H9 (cell line): ENCODE data around the gene DMRTB1. TPM values are rescaled to one million over a fixed set of nuclear protein-coding genes. Genes with fewer than 3 reads are reported as not detected.

ENCODE experiments used
- DNase-seq: peaks from one replicate; pipeline ENCODE4 v3.0.0-alpha.2; 2017
- H2AFZ ChIP-seq: one replicate; pipeline ENCODE4 v1.6.1; 2013; ENCODE audit warnings: mild to moderate bottlenecking, low read length, control low read depth, moderate library complexity
- H2AK5ac ChIP-seq: 2 replicates; pipeline ENCODE4 v1.6.1; 2013; ENCODE audit warnings: low read length, control low read depth, mixed read lengths; ENCODE audit not compliant: insufficient read length
- H2BK120ac ChIP-seq: one replicate; pipeline ENCODE4 v1.6.1; 2013; ENCODE audit warnings: low read depth, mild to moderate bottlenecking, low read length, control low read depth, inconsistent platforms; ENCODE audit not compliant: poor library complexity, severe bottlenecking
- H2BK12ac ChIP-seq: 2 replicates; pipeline ENCODE4 v1.6.1; 2013; ENCODE audit warnings: low read length, control low read depth, mixed read lengths, low read depth; ENCODE audit not compliant: insufficient read length
- H2BK15ac ChIP-seq: 2 replicates; pipeline ENCODE4 v1.6.1; 2013; ENCODE audit warnings: low read depth, low read length, control low read depth
- H2BK20ac ChIP-seq: one replicate; pipeline ENCODE4 v1.6.1; 2013; ENCODE audit warnings: low read depth, mild to moderate bottlenecking, low read length, control low read depth, inconsistent platforms; ENCODE audit not compliant: poor library complexity, severe bottlenecking
- H2BK5ac ChIP-seq: 2 replicates; pipeline ENCODE4 v1.6.1; 2013; ENCODE audit warnings: low read length, control low read depth, mixed read lengths; ENCODE audit not compliant: insufficient read length
- H3K14ac ChIP-seq: 2 replicates; pipeline ENCODE4 v1.6.1; 2013; ENCODE audit warnings: low read length, control low read depth; ENCODE audit not compliant: insufficient read depth
- H3K18ac ChIP-seq: 2 replicates; pipeline ENCODE4 v1.6.1; 2013; ENCODE audit warnings: low read depth, mild to moderate bottlenecking, mixed read lengths, low read length, control low read depth; ENCODE audit not compliant: insufficient read length
- H3K23ac ChIP-seq: 2 replicates; pipeline ENCODE4 v1.6.1; 2013; ENCODE audit warnings: low read length, control low read depth, mixed read lengths, low read depth; ENCODE audit not compliant: insufficient read length
- H3K23me2 ChIP-seq: 2 replicates; pipeline ENCODE4 v1.6.1; 2013; ENCODE audit warnings: low read depth, mild to moderate bottlenecking, mixed read lengths, low read length, control low read depth; ENCODE audit not compliant: insufficient read length, poor library complexity, severe bottlenecking
- H3K27ac ChIP-seq: 2 replicates; pipeline ENCODE4 v1.5.1; 2013; ENCODE audit warnings: low read length, control low read depth, mixed read lengths, low read depth; ENCODE audit not compliant: insufficient read length
- H3K27me3 ChIP-seq: 2 replicates; pipeline ENCODE4 v1.6.1; 2013; ENCODE audit warnings: low read length, control low read depth, inconsistent platforms; ENCODE audit not compliant: insufficient read depth
- H3K4ac ChIP-seq: 2 replicates; pipeline ENCODE4 v1.6.1; 2013; ENCODE audit warnings: low read depth, mild to moderate bottlenecking, control low read depth, inconsistent platforms, low read length, moderate library complexity
- H3K4me1 ChIP-seq: 2 replicates; pipeline ENCODE4 v1.6.1; 2013; ENCODE audit warnings: low read length, control low read depth, inconsistent platforms; ENCODE audit not compliant: insufficient read depth
- H3K4me2 ChIP-seq: 2 replicates; pipeline ENCODE4 v1.6.1; 2013; ENCODE audit warnings: low read length, control low read depth, mixed read lengths; ENCODE audit not compliant: insufficient read length, insufficient read depth
- H3K56ac ChIP-seq: 2 replicates; pipeline ENCODE4 v1.6.1; 2013; ENCODE audit warnings: low read depth, mild to moderate bottlenecking, mixed read lengths, low read length, control low read depth; ENCODE audit not compliant: insufficient read length
- H3K79me1 ChIP-seq: 2 replicates; pipeline ENCODE4 v1.6.1; 2013; ENCODE audit warnings: low read depth, mild to moderate bottlenecking, moderate library complexity, low read length, control low read depth, inconsistent platforms; ENCODE audit not compliant: insufficient read depth, poor library complexity, severe bottlenecking
- H3K79me2 ChIP-seq: 2 replicates; pipeline ENCODE4 v1.6.1; 2013; ENCODE audit warnings: low read length, control low read depth, inconsistent platforms; ENCODE audit not compliant: insufficient read depth
- H3K9ac ChIP-seq: 2 replicates; pipeline ENCODE4 v1.6.1; 2013; ENCODE audit warnings: low read length, control low read depth, mixed read lengths; ENCODE audit not compliant: insufficient read length; ENCODE audit errors: extremely low read depth
- H3K9me3 ChIP-seq: one replicate; pipeline ENCODE4 v1.6.1; 2013; ENCODE audit warnings: low read depth, low read length, inconsistent platforms; ENCODE audit not compliant: control insufficient read depth
- H3T11ph ChIP-seq: one replicate; pipeline ENCODE4 v1.6.1; 2013; ENCODE audit warnings: mild to moderate bottlenecking, low read length, control low read depth, inconsistent platforms
- H4K20me1 ChIP-seq: one replicate; pipeline ENCODE4 v1.6.1; 2013; ENCODE audit not compliant: control insufficient read depth, insufficient read length, insufficient read depth
- H4K5ac ChIP-seq: 2 replicates; pipeline ENCODE4 v1.6.1; 2013; ENCODE audit warnings: low read depth, mild to moderate bottlenecking, mixed read lengths, low read length, control low read depth; ENCODE audit not compliant: insufficient read length
- H4K8ac ChIP-seq: replicated peaks from 2 replicates; pipeline ENCODE4 v1.6.1; 2013; ENCODE audit warnings: low read length, control low read depth, mixed read lengths, low read depth; ENCODE audit not compliant: insufficient read length
- H4K91ac ChIP-seq: 2 replicates; pipeline ENCODE4 v1.6.1; 2013; ENCODE audit warnings: low read depth, mild to moderate bottlenecking, moderate library complexity, mixed read lengths, low read length, control low read depth; ENCODE audit not compliant: insufficient read length
- H3K27ac Mint-ChIP-seq, 3 experiments: 2 replicates in 2 of 3; 3 replicates in 1 of 3; pipeline ENCODE4 v1.8.0; 2020 to 2021; ENCODE audit warnings: mixed read lengths in 3 of 3, mild to moderate bottlenecking in 1 of 3, moderate library complexity in 1 of 3
- H3K27me3 Mint-ChIP-seq: 2 replicates; pipeline ENCODE4 v1.8.0; 2021; ENCODE audit warnings: low read depth, mild to moderate bottlenecking, moderate library complexity, mixed read lengths
- H3K36me3 Mint-ChIP-seq, 3 experiments: 2 replicates in 2 of 3; 3 replicates in 1 of 3; pipeline ENCODE4 v1.8.0; 2020 to 2021; ENCODE audit warnings: low read depth in 3 of 3, mixed read lengths in 3 of 3; ENCODE audit not compliant: insufficient read depth in 1 of 3
- H3K4me1 Mint-ChIP-seq, 2 experiments: 2 replicates each; pipeline ENCODE4 v1.8.0; 2020; ENCODE audit warnings: mixed read lengths in 2 of 2
- H3K4me3 Mint-ChIP-seq, 2 experiments: 2 replicates in 1 of 2; 3 replicates in 1 of 2; pipeline ENCODE4 v1.8.0; 2020 to 2021; ENCODE audit warnings: mild to moderate bottlenecking in 2 of 2, mixed read lengths in 2 of 2, moderate library complexity in 1 of 2
- H3K9me3 Mint-ChIP-seq, 2 experiments: 2 replicates in 1 of 2; 3 replicates in 1 of 2; pipeline ENCODE4 v1.8.0; 2020; ENCODE audit warnings: mild to moderate bottlenecking in 2 of 2, mixed read lengths in 2 of 2, moderate library complexity in 1 of 2
- WGBS: extraction: QIAGEN DNeasy Blood & Tissue Kit; methylation state at CpG from one replicate; pipeline ENCODE4 v1.1.7; 2013; ENCODE audit warnings: missing lambda C conversion rate, low lambda C conversion rate, mixed read lengths; ENCODE audit not compliant: insufficient read length; ENCODE audit errors: extremely low coverage; 5-methylcytosine and 5-hydroxymethylcytosine counted together
- total RNA-seq: library from RNA; stranded (reverse); gene quantifications from 2 replicates; pipeline ENCODE4 v1.2.1, GENCODE V29; 2021
- TF ChIP-seq, protein P1 (sequence below): fragments of 200-600 bp; sonication (generic); conservative IDR thresholded peaks from 3 replicates; pipeline ENCODE4 v1.8.0; 2021; ENCODE audit warnings: antibody characterized with exemption, mild to moderate bottlenecking

The DMRTB1 gene
- total RNA-seq, 1 experiment from 2014 or later = not detected

DNA sequence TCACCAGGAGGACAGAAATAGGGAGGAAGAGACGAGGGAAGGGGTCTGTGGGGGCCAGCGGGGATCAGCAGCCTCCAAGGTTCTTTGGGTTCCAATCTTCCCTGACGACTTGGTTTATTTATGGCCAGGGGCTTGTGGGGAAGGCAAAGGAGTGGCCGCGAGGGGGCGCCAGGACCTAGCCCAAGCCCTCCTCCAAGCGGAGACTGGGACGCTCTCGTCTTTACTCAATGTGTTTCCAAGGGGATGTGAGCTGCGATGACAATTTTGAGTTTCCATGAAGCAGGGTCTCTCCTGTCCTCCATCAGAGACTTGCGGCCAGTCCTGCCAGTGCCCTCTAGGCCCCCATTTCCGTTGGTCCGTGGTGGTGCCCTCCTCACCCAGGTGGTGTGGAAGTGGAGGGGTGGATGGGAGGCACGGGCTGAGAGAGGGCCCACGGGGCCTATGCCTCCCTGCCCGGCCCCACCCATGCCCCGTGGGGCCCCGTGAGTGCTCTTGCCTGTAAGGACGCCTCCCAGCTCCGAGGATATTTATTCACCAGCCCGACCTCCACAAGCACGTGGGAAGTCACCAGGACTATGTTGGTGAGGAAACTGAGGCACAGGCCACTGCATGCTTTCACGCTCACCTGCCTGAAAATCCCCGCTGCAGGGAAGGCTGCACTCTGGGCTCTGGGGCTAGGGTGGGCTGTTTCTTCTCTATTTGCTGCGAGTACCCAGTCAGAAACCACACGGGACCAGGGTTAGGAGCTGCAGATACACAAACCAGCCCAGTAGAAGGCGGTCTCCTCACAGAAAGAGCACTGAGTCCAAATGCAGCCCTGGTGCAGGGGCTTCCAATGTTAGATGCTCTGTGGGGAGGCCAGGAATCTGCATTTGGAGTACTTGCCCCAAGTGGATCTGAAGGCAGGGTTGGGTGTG is 26.5 kb downstream of the DMRTB1 start:
- peaks cover 29% of the 10 kb centered on the region for H3K27me3 Mint-ChIP-seq
- no CpG with 5 or more reads among the region's 27 CpGs for WGBS
- H2AK5ac ChIP-seq = no peak overlapping the region

More for the DNA sequence above, 26.5 kb downstream of the DMRTB1 start:
- no peak overlapping the region for H2BK120ac ChIP-seq
- no peak overlapping the region for H3T11ph ChIP-seq
- peaks cover 0 to 3% (median 3%) of the 10 kb centered on the region in 3 experiments; a peak in 1 of 7 replicates for H3K36me3 Mint-ChIP-seq
- TF ChIP-seq, protein P1, sequence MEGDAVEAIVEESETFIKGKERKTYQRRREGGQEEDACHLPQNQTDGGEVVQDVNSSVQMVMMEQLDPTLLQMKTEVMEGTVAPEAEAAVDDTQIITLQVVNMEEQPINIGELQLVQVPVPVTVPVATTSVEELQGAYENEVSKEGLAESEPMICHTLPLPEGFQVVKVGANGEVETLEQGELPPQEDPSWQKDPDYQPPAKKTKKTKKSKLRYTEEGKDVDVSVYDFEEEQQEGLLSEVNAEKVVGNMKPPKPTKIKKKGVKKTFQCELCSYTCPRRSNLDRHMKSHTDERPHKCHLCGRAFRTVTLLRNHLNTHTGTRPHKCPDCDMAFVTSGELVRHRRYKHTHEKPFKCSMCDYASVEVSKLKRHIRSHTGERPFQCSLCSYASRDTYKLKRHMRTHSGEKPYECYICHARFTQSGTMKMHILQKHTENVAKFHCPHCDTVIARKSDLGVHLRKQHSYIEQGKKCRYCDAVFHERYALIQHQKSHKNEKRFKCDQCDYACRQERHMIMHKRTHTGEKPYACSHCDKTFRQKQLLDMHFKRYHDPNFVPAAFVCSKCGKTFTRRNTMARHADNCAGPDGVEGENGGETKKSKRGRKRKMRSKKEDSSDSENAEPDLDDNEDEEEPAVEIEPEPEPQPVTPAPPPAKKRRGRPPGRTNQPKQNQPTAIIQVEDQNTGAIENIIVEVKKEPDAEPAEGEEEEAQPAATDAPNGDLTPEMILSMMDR = peak; percentile 96
- H3K9me3 ChIP-seq = no peaks in the 10 kb centered on the region
- H3K27ac ChIP-seq = no peak overlapping the region
- H3K27me3 ChIP-seq = no peaks in the 10 kb centered on the region
- H3K4ac ChIP-seq = no peak overlapping the region
- H3K9me3 Mint-ChIP-seq = peaks cover 2 to 4% of the 10 kb centered on the region in 2 experiments; a peak in 3 of 5 replicates
- no peak overlapping the region for H4K5ac ChIP-seq
- H3K23me2 ChIP-seq = no peaks in the 10 kb centered on the region
- H4K8ac ChIP-seq = no peak overlapping the region
- H2BK12ac ChIP-seq = no peak overlapping the region
- no peak overlapping the region for H3K14ac ChIP-seq
- H3K56ac ChIP-seq = no peak overlapping the region
- no peak overlapping the region for H2AFZ ChIP-seq
- H3K4me3 Mint-ChIP-seq = no peak overlapping the region
- H3K4me2 ChIP-seq = no peak overlapping the region
- peak overlapping the region in 2 of 3 experiments; percentile 85 to 88; a peak in 2 of 7 replicates for H3K27ac Mint-ChIP-seq
- no peak overlapping the region for H3K23ac ChIP-seq
- H3K4me1 Mint-ChIP-seq = peaks cover 9 to 15% of the 10 kb centered on the region in 2 experiments
- no peak overlapping the region for H4K91ac ChIP-seq
- no peak overlapping the region for H2BK5ac ChIP-seq
- no peak overlapping the region for H2BK15ac ChIP-seq
- no peak overlapping the region for H3K9ac ChIP-seq
- DNase-seq = peak; percentile 90
- H3K4me1 ChIP-seq = no peaks in the 10 kb centered on the region
- no peaks in the 10 kb centered on the region for H4K20me1 ChIP-seq
- no peak overlapping the region for H2BK20ac ChIP-seq
- no peaks in the 10 kb centered on the region for H3K79me1 ChIP-seq
- H3K18ac ChIP-seq = no peak overlapping the region
- no peaks in the 10 kb centered on the region for H3K79me2 ChIP-seq
